H1 (cell line): Measurements from ENCODE around the gene BOLA2B. TPM values are rescaled to one million over a fixed set of nuclear protein-coding genes. Genes with fewer than 3 reads are reported as not detected.

Source experiments
- CTCF ChIA-PET: fragments of 300-600 bp; sonication (Branson Sonifier 250); formaldehyde crosslinking; loops from one replicate; lab custom pipeline; 2021; ENCODE audit not compliant: partially characterized antibody; lab: Charles Lee
- POLR2A ChIA-PET: fragments of 300-600 bp; sonication (Branson Sonifier 250); formaldehyde crosslinking; loops from one replicate; lab custom pipeline; 2021; ENCODE audit warnings: inconsistent platforms; ENCODE audit not compliant: partially characterized antibody; lab: Charles Lee
- DNase-seq, 2 experiments: peaks; one replicate each; pipeline versions ENCODE4 v3.0.0 to v3.0.0-alpha.2; 2010 to 2022; ENCODE audit warnings: low spot score in 2 of 2, low read depth in 1 of 2, mixed read lengths in 1 of 2
- FAIRE-seq: peaks from 2 replicates; lab custom pipeline; 2011; peaks lifted over from hg19 to GRCh38; lab: Jason Lieb, UNC
- H2AFZ ChIP-seq: 2 replicates; pipeline ENCODE4 v1.8.1; 2012; ENCODE audit warnings: low read length, inconsistent platforms
- H2AK5ac ChIP-seq: 2 replicates; pipeline ENCODE4 v1.6.1; 2013; ENCODE audit warnings: low read depth, low read length
- H2BK120ac ChIP-seq: replicated peaks from 2 replicates; pipeline ENCODE3; 2013; ENCODE audit warnings: low read depth, low read length, inconsistent platforms
- H2BK12ac ChIP-seq: 2 replicates; pipeline ENCODE4 v1.6.1; 2013; ENCODE audit warnings: low read depth, low read length
- H2BK15ac ChIP-seq: 2 replicates; pipeline ENCODE4 v1.6.1; 2013; ENCODE audit warnings: low read length
- H2BK20ac ChIP-seq: 2 replicates; pipeline ENCODE4 v1.6.1; 2013; ENCODE audit warnings: low read length
- H2BK5ac ChIP-seq: 2 replicates; pipeline ENCODE4 v1.6.1; 2013; ENCODE audit warnings: low read depth, low read length
- H3K14ac ChIP-seq: 2 replicates; pipeline ENCODE4 v1.6.1; 2013; ENCODE audit warnings: inconsistent platforms; ENCODE audit not compliant: insufficient read length
- H3K18ac ChIP-seq: 2 replicates; pipeline ENCODE4 v1.6.1; 2013; ENCODE audit warnings: low read length; ENCODE audit errors: extremely low read depth
- H3K23ac ChIP-seq: 2 replicates; pipeline ENCODE4 v1.6.1; 2013; ENCODE audit warnings: inconsistent platforms; ENCODE audit not compliant: insufficient read length
- H3K23me2 ChIP-seq: 2 replicates; pipeline ENCODE4 v1.6.1; 2013; ENCODE audit warnings: low read depth, low read length
- H3K27ac ChIP-seq: 2 replicates; pipeline ENCODE4 v1.6.1; 2011; ENCODE audit warnings: low read depth, low read length, inconsistent platforms
- H3K27me3 ChIP-seq, 4 experiments: replicated peaks in 1 of 4; 1 replicate in 1 of 4; 2 replicates in 3 of 4; pipeline versions ENCODE4 v1.6.1 to v1.8.1; 2011 to 2013; ENCODE audit warnings: low read length in 3 of 4, mild to moderate bottlenecking in 3 of 4, inconsistent platforms in 2 of 4, mixed read lengths in 2 of 4, moderate library complexity in 1 of 4; ENCODE audit not compliant: control insufficient read depth in 3 of 4, insufficient read depth in 3 of 4; ENCODE audit errors: extremely low read depth in 1 of 4
- H3K36me3 ChIP-seq, 4 experiments: 2 replicates each; pipeline versions ENCODE4 v1.6.1 to v1.8.1; 2011 to 2013; ENCODE audit warnings: mild to moderate bottlenecking in 4 of 4, low read length in 3 of 4, moderate library complexity in 2 of 4, control low read depth in 1 of 4, inconsistent platforms in 1 of 4; ENCODE audit not compliant: insufficient read depth in 4 of 4, control insufficient read depth in 2 of 4
- H3K4ac ChIP-seq: replicated peaks from 2 replicates; pipeline ENCODE3; 2013; ENCODE audit warnings: low read length, low read depth, mixed read lengths, inconsistent platforms; ENCODE audit not compliant: insufficient read length
- H3K4me1 ChIP-seq, 4 experiments: replicated peaks in 1 of 4; 1 replicate in 1 of 4; 2 replicates in 3 of 4; pipeline versions ENCODE4 v1.6.1 to v1.8.1; 2011 to 2013; ENCODE audit warnings: low read length in 3 of 4, inconsistent platforms in 2 of 4, mixed read lengths in 1 of 4; ENCODE audit not compliant: insufficient read depth in 4 of 4, control insufficient read depth in 3 of 4
- H3K4me2 ChIP-seq, 2 experiments: 2 replicates each; pipeline versions ENCODE4 v1.6.1 to v1.8.1; 2011 to 2013; ENCODE audit warnings: low read depth in 2 of 2, low read length in 2 of 2, control low read depth in 1 of 2, inconsistent platforms in 1 of 2, mild to moderate bottlenecking in 1 of 2; ENCODE audit not compliant: insufficient read depth in 1 of 2
- H3K4me3 ChIP-seq, 4 experiments: fragments of 200-600, 300-600 bp in 1 of 4; sonication (generic), shearing (Covaris generic), sonication (Bioruptor Twin) in 1 of 4; 2 replicates each; pipeline versions ENCODE4 v1.5.1 to v1.8.1; 2011 to 2016; ENCODE audit warnings: low read length in 4 of 4, low read depth in 3 of 4, control low read depth in 2 of 4, inconsistent platforms in 2 of 4, mild to moderate bottlenecking in 2 of 4, mixed read lengths in 1 of 4, moderate library complexity in 1 of 4; ENCODE audit not compliant: insufficient read depth in 2 of 4; ENCODE audit errors: extremely low read depth in 1 of 4
- H3K56ac ChIP-seq: replicated peaks from 2 replicates; pipeline ENCODE3; 2013; ENCODE audit warnings: low read depth, mild to moderate bottlenecking, mixed read lengths, low read length, inconsistent platforms; ENCODE audit not compliant: insufficient read length
- H3K79me1 ChIP-seq: 2 replicates; pipeline ENCODE4 v1.6.1; 2013; ENCODE audit warnings: low read depth, low read length, control low read depth
- H3K79me2 ChIP-seq, 2 experiments: 2 replicates each; pipeline versions ENCODE4 v1.6.1 to v1.8.1; 2012 to 2013; ENCODE audit warnings: low read length in 2 of 2, mild to moderate bottlenecking in 2 of 2, inconsistent platforms in 1 of 2; ENCODE audit not compliant: insufficient read depth in 2 of 2, control insufficient read depth in 1 of 2
- H3K9ac ChIP-seq, 4 experiments: replicated peaks in 1 of 4; 1 replicate in 1 of 4; 2 replicates in 3 of 4; pipeline versions ENCODE4 v1.6.1 to v1.8.1; 2011 to 2013; ENCODE audit warnings: low read depth in 3 of 4, low read length in 3 of 4, control low read depth in 2 of 4, mild to moderate bottlenecking in 2 of 4, moderate library complexity in 2 of 4, inconsistent platforms in 1 of 4; ENCODE audit errors: extremely low read depth in 1 of 4
- H3K9me3 ChIP-seq, 2 experiments: 2 replicates each; pipeline versions ENCODE4 v1.6.1 to v1.8.1; 2012 to 2013; ENCODE audit warnings: mild to moderate bottlenecking in 2 of 2, moderate library complexity in 2 of 2, control low read depth in 1 of 2, inconsistent platforms in 1 of 2, low read depth in 1 of 2, low read length in 1 of 2, mixed read lengths in 1 of 2; ENCODE audit not compliant: insufficient read depth in 2 of 2
- H4K20me1 ChIP-seq, 2 experiments: replicated peaks in 1 of 2; 2 replicates each; pipeline versions ENCODE3 to v1.8.1; 2011 to 2013; ENCODE audit warnings: inconsistent platforms in 2 of 2, low read length in 2 of 2, mild to moderate bottlenecking in 1 of 2; ENCODE audit not compliant: insufficient read depth in 2 of 2, control insufficient read depth in 1 of 2
- H4K5ac ChIP-seq: 2 replicates; pipeline ENCODE4 v1.6.1; 2013; ENCODE audit warnings: low read length, low read depth, mixed read lengths, inconsistent platforms; ENCODE audit not compliant: insufficient read length
- H4K8ac ChIP-seq: 2 replicates; pipeline ENCODE4 v1.8.0; 2013; ENCODE audit warnings: mild to moderate bottlenecking, moderate library complexity, low read length, inconsistent platforms; ENCODE audit not compliant: insufficient read depth; ENCODE audit errors: extremely low read depth
- H4K91ac ChIP-seq: replicated peaks from 2 replicates; pipeline ENCODE3; 2013; ENCODE audit warnings: low read length, mixed read lengths, inconsistent platforms; ENCODE audit not compliant: insufficient read length
- EGR1 ChIP-seq: IDR thresholded peaks from 2 replicates; pipeline ENCODE4 v1.6.1; 2011; ENCODE audit warnings: low read depth, low read length, borderline replicate concordance
- WGBS, 2 experiments: shearing (Covaris generic) in 1 of 2; methylation state at CpG; one replicate each; pipeline versions ENCODE4 v1.1.6 to v1.1.7; 2013 to 2015; ENCODE audit warnings: low lambda C conversion rate in 2 of 2, mixed read lengths in 2 of 2, inconsistent platforms in 1 of 2, low coverage in 1 of 2, missing lambda C conversion rate in 1 of 2; ENCODE audit not compliant: insufficient replicate concordance in 2 of 2, insufficient coverage in 1 of 2, insufficient read length in 1 of 2; ENCODE audit errors: extremely low coverage in 1 of 2, missing lambda C conversion rate in 1 of 2; 5-methylcytosine and 5-hydroxymethylcytosine counted together
- polyA plus RNA-seq, 7 experiments: library from polyadenylated mRNA; depleted of rRNA in 3 of 7; stranded (reverse) in 5 of 7; unstranded in 2 of 7; fragments of >200 nt in 5 of 7; fragments of 200-250 nt in 2 of 7; gene quantifications; 1 replicate in 5 of 7; 2 replicates in 1 of 7; 4 replicates in 1 of 7; pipeline versions ENCODE4 v1.2.1 to v1.2.3, GENCODE V29; 2011 to 2013; ENCODE audit warnings: missing spikeins in 2 of 7, mixed read lengths in 2 of 7
- total RNA-seq: library from RNA; stranded (reverse); fragmentation: NEBNext Ultra II Directional; extraction: Animal tissue kit (Norgen Biotek cat#: 25700); gene quantifications from 2 replicates; pipeline ENCODE4 v1.2.1, GENCODE V29; 2021

Gene BOLA2B
- total and polyA plus RNA-seq, 2 of the 8 experiments (the other 6 are each of a cell fraction or from before 2014, with no cell fraction given) = 208 to 872 TPM

DNA sequence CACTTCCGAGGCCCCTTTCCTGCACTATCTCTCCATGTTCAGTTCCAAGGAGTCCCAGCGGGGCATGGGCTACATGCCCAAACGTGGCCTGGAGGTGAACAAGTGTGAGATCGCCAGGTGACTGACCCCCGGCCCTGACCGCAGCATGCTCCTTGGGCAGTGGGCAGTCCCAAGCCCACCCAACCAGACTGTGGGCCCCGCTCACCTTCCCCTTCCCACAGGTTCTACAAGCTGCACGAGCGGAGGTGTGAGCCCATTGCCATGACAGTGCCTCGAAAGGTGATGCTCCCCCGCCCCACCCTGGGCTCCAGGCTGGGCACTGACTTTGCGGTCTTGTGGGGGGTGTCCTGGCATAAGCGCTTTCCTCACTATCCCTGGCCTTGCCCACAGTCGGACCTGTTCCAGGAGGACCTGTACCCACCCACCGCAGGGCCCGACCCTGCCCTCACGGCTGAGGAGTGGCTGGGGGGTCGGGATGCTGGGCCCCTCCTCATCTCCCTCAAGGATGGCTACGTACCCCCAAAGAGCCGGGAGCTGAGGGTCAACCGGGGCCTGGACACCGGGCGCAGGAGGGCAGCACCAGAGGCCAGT is 5.4 kb downstream of the BOLA2B start:
- Histone ChIP-seq H3K18ac (no peak overlapping the region), H4K20me1 (peaks cover 7 to 8% of the 10 kb centered on the region in 2 experiments), H3K4ac (no peak overlapping the region), H3K79me2 (no peaks in the 10 kb centered on the region), H3K4me2 (no peak overlapping the region), H3K4me1 (peaks cover 0 to 8% (median 4%) of the 10 kb centered on the region in 4 experiments; a peak in 4 of 7 replicates), H3K23me2 (peaks cover 4% of the 10 kb centered on the region; the same call in 1 of the 2 replicates), H2AFZ (no peak overlapping the region), H4K5ac (no peak overlapping the region), H4K8ac (no peak overlapping the region), H3K27me3 (peaks cover 0 to 8% (median 4%) of the 10 kb centered on the region in 4 experiments; a peak in 2 of 7 replicates), H3K56ac (no peak overlapping the region), H2BK20ac (no peak overlapping the region), H2BK15ac (no peak overlapping the region), H3K9me3 (no peaks in the 10 kb centered on the region), H3K4me3 (no peak overlapping the region), H2BK5ac (no peak overlapping the region), H3K14ac (no peak overlapping the region), H2AK5ac (no peak overlapping the region), H3K79me1 (no peaks in the 10 kb centered on the region), H3K36me3 (no peaks in the 10 kb centered on the region), H4K91ac (no peak overlapping the region), H3K27ac (no peak overlapping the region), H3K9ac (no peak overlapping the region), H2BK12ac (no peak overlapping the region), H3K23ac (no peak overlapping the region), H2BK120ac (no peak overlapping the region)
- CTCF ChIA-PET = interaction anchor here (0.6 to 4.4 kb wide), 7 partner anchors 12 to 1376 kb away, joined by 3 to 21 read pairs (median 3); partner anchors contain the start of gene GDPD3
- DNase-seq (peak in 1 of 2 experiments; percentile 45), FAIRE-seq (no peak)
- POLR2A ChIA-PET = no interaction called here
- WGBS, 2 experiments = 90% methylated on average over 16 of the region's 23 CpGs; no CpG with 5 or more reads in 1 of the 2 experiments
- TF ChIP-seq EGR1 = no peak
